ENCODE results near the gene MORF4L2. TPM values are rescaled to one million over a fixed set of nuclear protein-coding genes. Genes with fewer than 3 reads are reported as not detected.

Gene MORF4L2
- total RNA-seq, 1 donor from 2014 or later, result 166 TPM

GRCh38 chrX:103637604-103638338 lies 48.7 kb downstream of the MORF4L2 start:
- no peak overlapping the region for H3K4me3 ChIP-seq
- intact Hi-C loops (cut with DNase I), result no loop called here
- H3K9me3 ChIP-seq, result no peaks in the 10 kb centered on the region
- no peak for TF ChIP-seq CTCF (IDR thresholded peaks at IDR 0.05)
- no peaks in the 10 kb centered on the region for H3K4me1 ChIP-seq
- no peak for DNase-seq
- H3K27me3 ChIP-seq (ENCODE audit: low read depth), result no peaks in the 10 kb centered on the region
- no peaks in the 10 kb centered on the region for H3K36me3 ChIP-seq
- H3K27ac ChIP-seq, result no peak overlapping the region
- no peak for ATAC-seq

GRCh38 chrX:103635436-103635835 lies 51.1 kb downstream of the MORF4L2 start:
- intact Hi-C loops (cut with DNase I), result no loop called here
- Histone ChIP-seq H3K36me3 (no peaks in the 10 kb centered on the region), H3K9me3 (no peaks in the 10 kb centered on the region), H3K4me3 (no peak overlapping the region), H3K27ac (no peak overlapping the region), H3K4me1 (no peaks in the 10 kb centered on the region), H3K27me3 (ENCODE audit: low read depth) (no peaks in the 10 kb centered on the region)
- DNase-seq (no peak), ATAC-seq (no peak)
- TF ChIP-seq CTCF (IDR thresholded peaks at IDR 0.05), result no peak

- H3K9me3 ChIP-seq, result no peaks in the 10 kb centered on the region
- no peaks in the 10 kb centered on the region for H3K27me3 ChIP-seq (ENCODE audit: low read depth)
- ATAC-seq (no peak), DNase-seq (no peak)
- H3K4me3 ChIP-seq, result no peak overlapping the region
- peaks cover 5% of the 10 kb centered on the region for H3K4me1 ChIP-seq
- H3K36me3 ChIP-seq, result no peaks in the 10 kb centered on the region
- no peak overlapping the region for H3K27ac ChIP-seq
- TF ChIP-seq CTCF (IDR thresholded peaks at IDR 0.05), result no peak
- intact Hi-C loops (cut with DNase I), result no loop called here
Measured at GRCh38 chrX:103631145-103631544, 55.4 kb downstream of the MORF4L2 start.

- Histone ChIP-seq H3K9me3 (no peaks in the 10 kb centered on the region), H3K36me3 (no peaks in the 10 kb centered on the region), H3K27ac (peak overlapping the region; percentile 86), H3K4me1 (peaks cover 5% of the 10 kb centered on the region), H3K4me3 (peak overlapping the region; percentile 67), H3K27me3 (ENCODE audit: low read depth) (no peaks in the 10 kb centered on the region)
- no peak for TF ChIP-seq CTCF (IDR thresholded peaks at IDR 0.05)
- intact Hi-C loops (cut with DNase I), result no loop called here
- DNase-seq, result no peak
- ATAC-seq, result no peak
Measured at GRCh38 chrX:103630171-103630511, 56.4 kb downstream of the MORF4L2 start.

GRCh38 chrX:103629318-103630170 lies 57.0 kb downstream of the MORF4L2 start:
- peak overlapping the region; percentile 86 for H3K27ac ChIP-seq
- peak; percentile 91 to 92 for ATAC-seq
- TF ChIP-seq CTCF (IDR thresholded peaks at IDR 0.05), result peak; percentile 37
- peak overlapping the region; percentile 67 for H3K4me3 ChIP-seq
- H3K27me3 ChIP-seq (ENCODE audit: low read depth), result no peaks in the 10 kb centered on the region
- DNase-seq, result peak; percentile 66
- H3K4me1 ChIP-seq, result peaks cover 5% of the 10 kb centered on the region
- intact Hi-C loops (cut with DNase I), result no loop called here
- no peaks in the 10 kb centered on the region for H3K36me3 ChIP-seq
- no peaks in the 10 kb centered on the region for H3K9me3 ChIP-seq

Data from lower lobe of right lung (tissue), 2 donors.